ENCODE measurements around the gene ALDH3B2.
A peak's percentile ranks its signal among the peaks of the same experiment; 100 is the strongest.
"Not testable (repeated sequence)": the region's sequence is repeated elsewhere in the genome, so short reads cannot be mapped to it uniquely, and the experiment has no call there.

Gene ALDH3B2

GRCh38 chr11:67642173-67643120, 32.0 kb downstream of the ALDH3B2 start:
- DNase-seq (ENCODE audit: low read depth): no peak

GRCh38 chr11:67641338-67642172, 32.9 kb downstream of the ALDH3B2 start:
- DNase-seq (ENCODE audit: low read depth): no peak

GRCh38 chr11:67640758-67641337, 33.6 kb downstream of the ALDH3B2 start:
- DNase-seq (ENCODE audit: low read depth): no peak

- peak; percentile 33 for DNase-seq (ENCODE audit: low read depth)
Measured at GRCh38 chr11:67640021-67640757, 34.2 kb downstream of the ALDH3B2 start.

GRCh38 chr11:67639438-67639859, 35.0 kb downstream of the ALDH3B2 start, which contains the start of gene TBX10:
Gene TBX10 (minus strand): TSS chr11:67639763. CDS start chr11:67639472, 291 bp downstream.
- DNase-seq (ENCODE audit: low read depth): no peak

- DNase-seq (ENCODE audit: low read depth): no peak
Measured at GRCh38 chr11:67638535-67639437, 35.6 kb downstream of the ALDH3B2 start.

GRCh38 chr11:67637441-67637840, 37.0 kb downstream of the ALDH3B2 start:
- DNase-seq (ENCODE audit: low read depth): not testable (repeated sequence)

- no peak for DNase-seq (ENCODE audit: low read depth)
Measured at GRCh38 chr11:67636962-67637361, 37.5 kb downstream of the ALDH3B2 start.

GRCh38 chr11:67635231-67635521, 39.2 kb downstream of the ALDH3B2 start:
- DNase-seq (ENCODE audit: low read depth): no peak

- no peak for DNase-seq (ENCODE audit: low read depth)
Measured at GRCh38 chr11:67634366-67635230, 39.8 kb downstream of the ALDH3B2 start.

- no peak for DNase-seq (ENCODE audit: low read depth)
Measured at GRCh38 chr11:67633758-67634365, 40.6 kb downstream of the ALDH3B2 start.

GRCh38 chr11:67632982-67633755, 41.3 kb downstream of the ALDH3B2 start:
- DNase-seq (ENCODE audit: low read depth): no peak

GRCh38 chr11:67632175-67632981, 42.0 kb downstream of the ALDH3B2 start:
- no peak for DNase-seq (ENCODE audit: low read depth)

GRCh38 chr11:67631853-67632174, 42.6 kb downstream of the ALDH3B2 start:
- DNase-seq (ENCODE audit: low read depth): no peak

GRCh38 chr11:67631411-67631810, 43.0 kb downstream of the ALDH3B2 start:
- no peak for DNase-seq (ENCODE audit: low read depth)

- no peak for DNase-seq (ENCODE audit: low read depth)
Measured at GRCh38 chr11:67630943-67631331, 43.5 kb downstream of the ALDH3B2 start.

- DNase-seq (ENCODE audit: low read depth): peak; percentile 93
Measured at GRCh38 chr11:67630228-67630942, 44.0 kb downstream of the ALDH3B2 start.

Data from stimulated activated CD8-positive, alpha-beta memory T cell treated with anti-CD3 and anti-CD28 coated beads, Interleukin-12 subunit alpha, Interleukin-12 subunit beta, amount 100 ng/mL, for 1 hour (primary cell).